Tibial nerve (tissue), 4 donors: ENCODE measurements around the gene BUB1. TPM values are rescaled to one million over a fixed set of nuclear protein-coding genes. Genes with fewer than 3 reads are reported as not detected.
"Not testable (repeated sequence)": the region's sequence is repeated elsewhere in the genome, so short reads cannot be mapped to it uniquely, and the experiment has no call there.

Source experiments
- DNase-seq, 2 donors: peaks; one replicate each; pipeline ENCODE4 v3.0.0-alpha.2; 2019; ENCODE audit warnings: low spot score in 2 of 2
- H3K27ac ChIP-seq, 4 donors: fragments of 200-600 bp; sonication (generic) in 3 of 4; one replicate each; pipeline ENCODE4 v1.5.1; 2017 to 2019; ENCODE audit warnings: mild to moderate bottlenecking in 1 of 4
- H3K27me3 ChIP-seq, 2 donors: fragments of 200-600 bp; sonication (generic) in 1 of 2; one replicate each; pipeline versions ENCODE4 v1.5.1 to v1.6.0; 2017 to 2019
- H3K36me3 ChIP-seq, 3 donors: fragments of 200-600 bp; sonication (generic); one replicate each; pipeline ENCODE4 v1.5.1; 2018 to 2019
- H3K4me1 ChIP-seq, 4 donors: fragments of 200-600 bp; sonication (generic) in 3 of 4; one replicate each; pipeline ENCODE4 v1.5.1; 2017 to 2019
- H3K4me3 ChIP-seq, 4 donors: fragments of 200-600 bp; sonication (generic) in 3 of 4; one replicate each; pipeline ENCODE4 v1.5.1; 2017 to 2019; ENCODE audit warnings: mild to moderate bottlenecking in 1 of 4, moderate library complexity in 1 of 4
- H3K9me3 ChIP-seq, 4 donors: fragments of 200-600 bp; sonication (generic) in 3 of 4; one replicate each; pipeline ENCODE4 v1.5.1; 2017 to 2019
- EP300 ChIP-seq, 2 donors: sonication (generic); formaldehyde crosslinking; IDR thresholded peaks; one replicate each; pipeline ENCODE4 v1.6.1; 2017; ENCODE audit warnings: antibody characterized with exemption in 2 of 2, mild to moderate bottlenecking in 1 of 2
- POLR2A ChIP-seq, 2 donors: fragments of 450-650 bp; IDR thresholded peaks; one replicate each; pipeline ENCODE4 v1.6.1; 2017; ENCODE audit warnings: antibody characterized with exemption in 2 of 2, mild to moderate bottlenecking in 2 of 2, moderate library complexity in 2 of 2
- WGBS, 2 donors: methylation state at CpG; one replicate each; pipeline ENCODE4 v1.1.5; 2018; 5-methylcytosine and 5-hydroxymethylcytosine counted together
- total RNA-seq, 4 donors: library from RNA; depleted of rRNA; stranded (reverse); fragments of >200 nt; gene quantifications; one replicate each; pipeline ENCODE4 v1.1.0, GENCODE V29; 2016
- TF ChIP-seq, protein P1 (sequence below), 5 experiments: fragments of 200-600 bp in 3 of 5; fragments of 450-650 bp in 2 of 5; sonication (generic) in 3 of 5; IDR thresholded peaks; one replicate each; pipeline ENCODE4 v1.5.1; 2016 to 2019; ENCODE audit warnings: antibody characterized with exemption in 5 of 5, mild to moderate bottlenecking in 3 of 5, moderate library complexity in 2 of 5

The BUB1 gene
- total RNA-seq, 4 donors from 2014 or later, result 0.42 to 1.8 (median 0.71) TPM

DNA sequence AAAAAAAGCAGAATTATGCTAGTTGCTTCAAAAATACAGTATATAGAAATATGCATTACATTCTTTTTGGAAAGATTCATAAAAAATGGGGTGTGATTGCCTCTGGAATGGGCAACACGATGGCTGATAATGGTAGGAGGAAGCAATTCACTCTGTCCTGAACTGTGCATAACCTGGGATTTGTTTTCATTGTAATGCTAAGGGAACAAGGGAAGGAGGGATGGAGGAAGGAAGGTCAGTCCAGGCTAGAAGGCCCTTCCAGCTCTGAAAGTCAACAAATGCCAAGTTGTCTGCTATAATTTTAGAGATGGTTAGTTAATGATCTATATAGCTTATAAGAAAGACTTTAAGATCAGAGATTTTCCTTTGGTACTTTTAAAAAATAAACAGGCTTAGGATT, 40.8 kb downstream of the BUB1 start:
- H3K4me1 ChIP-seq, result no peaks in the 10 kb centered on the region
- H3K4me3 ChIP-seq, result no peak overlapping the region
- H3K27me3 ChIP-seq, result no peaks in the 10 kb centered on the region
- no peaks in the 10 kb centered on the region for H3K36me3 ChIP-seq
- no peaks in the 10 kb centered on the region for H3K9me3 ChIP-seq
- H3K27ac ChIP-seq, result no peak overlapping the region
- no peak for DNase-seq
- 53 to 56% methylated on average over 1 of the region's 1 CpG for WGBS, 2 donors
- no peak for TF ChIP-seq POLR2A (IDR thresholded peaks at IDR 0.05)
- TF ChIP-seq EP300 (IDR thresholded peaks at IDR 0.05), result no peak
- TF ChIP-seq, protein P1, sequence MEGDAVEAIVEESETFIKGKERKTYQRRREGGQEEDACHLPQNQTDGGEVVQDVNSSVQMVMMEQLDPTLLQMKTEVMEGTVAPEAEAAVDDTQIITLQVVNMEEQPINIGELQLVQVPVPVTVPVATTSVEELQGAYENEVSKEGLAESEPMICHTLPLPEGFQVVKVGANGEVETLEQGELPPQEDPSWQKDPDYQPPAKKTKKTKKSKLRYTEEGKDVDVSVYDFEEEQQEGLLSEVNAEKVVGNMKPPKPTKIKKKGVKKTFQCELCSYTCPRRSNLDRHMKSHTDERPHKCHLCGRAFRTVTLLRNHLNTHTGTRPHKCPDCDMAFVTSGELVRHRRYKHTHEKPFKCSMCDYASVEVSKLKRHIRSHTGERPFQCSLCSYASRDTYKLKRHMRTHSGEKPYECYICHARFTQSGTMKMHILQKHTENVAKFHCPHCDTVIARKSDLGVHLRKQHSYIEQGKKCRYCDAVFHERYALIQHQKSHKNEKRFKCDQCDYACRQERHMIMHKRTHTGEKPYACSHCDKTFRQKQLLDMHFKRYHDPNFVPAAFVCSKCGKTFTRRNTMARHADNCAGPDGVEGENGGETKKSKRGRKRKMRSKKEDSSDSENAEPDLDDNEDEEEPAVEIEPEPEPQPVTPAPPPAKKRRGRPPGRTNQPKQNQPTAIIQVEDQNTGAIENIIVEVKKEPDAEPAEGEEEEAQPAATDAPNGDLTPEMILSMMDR (IDR thresholded peaks at IDR 0.05), result no peak

DNA sequence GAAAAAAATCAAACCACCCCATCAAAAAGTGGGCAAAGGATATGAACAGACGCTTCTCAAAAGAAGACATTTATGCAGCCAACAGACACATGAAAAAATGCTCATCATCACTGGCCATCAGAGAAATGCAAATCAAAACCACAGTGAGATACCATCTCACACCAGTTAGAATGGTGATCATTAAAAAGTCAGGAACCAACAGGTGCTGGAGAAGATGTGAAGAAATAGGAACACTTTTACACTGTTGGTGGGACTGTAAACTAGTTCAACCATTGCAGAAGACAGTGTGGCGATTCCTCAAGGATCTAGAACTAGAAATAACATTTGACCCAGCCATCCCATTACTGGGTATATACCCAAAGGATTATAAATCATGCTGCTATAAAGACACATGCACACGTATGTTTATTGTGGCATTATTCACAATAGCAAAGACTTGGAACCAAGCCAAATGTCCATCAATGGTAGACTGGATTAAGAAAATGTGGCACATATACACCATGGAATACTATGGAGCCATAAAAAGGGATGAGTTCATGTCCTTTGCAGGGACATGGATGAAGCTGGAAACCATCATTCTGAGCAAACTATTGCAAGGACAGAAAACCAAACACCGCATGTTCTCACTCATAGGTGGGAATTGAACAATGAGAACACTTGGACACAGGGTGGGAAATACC, 41.8 kb downstream of the BUB1 start:
- WGBS, 2 donors, result 92 to 98% methylated on average over 4 of the region's 4 CpGs
- H3K4me1 ChIP-seq, H3K27me3 ChIP-seq, H3K27ac ChIP-seq, DNase-seq, H3K9me3 ChIP-seq, H3K36me3 ChIP-seq, H3K4me3 ChIP-seq: not testable (repeated sequence)

DNA sequence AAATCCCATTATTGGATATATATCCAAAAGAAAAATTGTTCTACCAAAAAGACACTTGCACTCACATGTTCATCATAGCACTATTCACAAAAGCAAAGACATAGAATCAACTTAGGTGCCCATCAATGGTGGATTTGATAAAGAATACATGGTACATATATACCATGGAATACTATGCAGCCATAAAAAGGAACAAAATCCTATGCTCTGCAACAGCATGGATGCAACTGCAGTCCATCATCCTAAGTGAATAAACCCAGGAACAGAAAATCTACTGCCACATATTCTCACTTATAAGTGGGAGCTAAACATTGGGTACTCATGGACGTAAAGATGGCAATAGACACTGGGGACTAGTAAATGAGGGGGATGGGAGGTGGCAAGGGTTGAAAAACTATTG, 50.5 kb downstream of the BUB1 start:
- H3K27ac ChIP-seq, H3K36me3 ChIP-seq, H3K27me3 ChIP-seq, H3K9me3 ChIP-seq, H3K4me3 ChIP-seq, H3K4me1 ChIP-seq, DNase-seq: not testable (repeated sequence)
- WGBS, 2 donors, result 96 to 100% methylated on average over 1 of the region's 1 CpG

DNA sequence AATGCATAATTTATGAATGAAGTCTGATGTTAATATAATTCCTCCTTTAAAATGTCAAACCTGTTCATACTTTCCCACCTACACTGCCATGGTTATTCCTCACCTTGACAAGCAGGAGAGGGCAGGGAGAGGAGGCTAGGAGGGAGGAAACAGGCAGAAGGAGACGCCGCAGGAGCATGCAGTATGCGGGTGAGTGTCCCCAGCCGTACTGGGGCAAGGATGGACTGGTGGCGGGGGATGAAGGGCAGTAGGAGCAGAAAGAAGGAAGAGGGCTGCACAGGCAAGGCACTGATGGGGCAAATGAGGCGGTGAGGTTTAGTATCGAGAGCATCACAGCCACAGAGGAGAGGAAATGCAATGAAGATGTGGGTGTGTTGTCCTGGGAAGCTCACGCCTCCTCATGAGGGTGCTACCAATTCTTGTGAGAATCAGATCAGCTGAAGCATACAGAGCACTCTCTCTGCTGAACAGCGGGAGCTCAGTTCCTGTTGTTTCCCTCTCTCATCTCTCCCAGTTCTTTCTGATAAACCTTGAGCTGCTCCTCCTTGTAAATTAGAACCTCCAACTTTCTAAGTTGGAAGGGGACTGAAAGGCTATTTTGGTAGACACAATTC, 58.4 kb downstream of the BUB1 start:
- H3K9me3 ChIP-seq, H3K27ac ChIP-seq, H3K36me3 ChIP-seq, H3K4me1 ChIP-seq, H3K4me3 ChIP-seq, DNase-seq, H3K27me3 ChIP-seq: not testable (repeated sequence)
- 65 to 71% methylated on average over 1 to 2 of the region's 9 CpGs for WGBS, 2 donors

DNA sequence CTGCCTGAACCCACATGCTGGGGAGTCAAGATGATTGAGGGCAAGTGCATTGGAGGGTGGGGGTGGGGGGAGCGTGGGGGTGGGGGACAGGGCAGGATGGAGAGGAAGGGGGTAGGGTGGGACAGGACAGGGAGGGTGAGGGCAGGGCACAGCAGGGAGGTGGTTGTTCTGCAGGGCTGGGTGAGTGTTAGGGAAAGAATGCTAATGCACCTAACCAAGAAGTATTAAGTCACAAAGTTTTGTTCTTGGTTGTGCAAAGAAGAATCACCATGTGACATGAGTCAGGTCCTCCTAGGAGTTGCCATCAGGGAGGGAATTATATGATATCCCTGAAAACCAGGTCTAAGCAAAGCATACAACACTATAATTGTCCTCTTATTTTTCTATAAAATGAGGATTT, 63.9 kb downstream of the BUB1 start:
- H3K4me3 ChIP-seq, H3K27ac ChIP-seq, DNase-seq, H3K4me1 ChIP-seq, H3K27me3 ChIP-seq, H3K36me3 ChIP-seq, H3K9me3 ChIP-seq: not testable (repeated sequence)
- WGBS, 2 donors, result no CpG with 5 or more reads among the region's 1 CpG

DNA sequence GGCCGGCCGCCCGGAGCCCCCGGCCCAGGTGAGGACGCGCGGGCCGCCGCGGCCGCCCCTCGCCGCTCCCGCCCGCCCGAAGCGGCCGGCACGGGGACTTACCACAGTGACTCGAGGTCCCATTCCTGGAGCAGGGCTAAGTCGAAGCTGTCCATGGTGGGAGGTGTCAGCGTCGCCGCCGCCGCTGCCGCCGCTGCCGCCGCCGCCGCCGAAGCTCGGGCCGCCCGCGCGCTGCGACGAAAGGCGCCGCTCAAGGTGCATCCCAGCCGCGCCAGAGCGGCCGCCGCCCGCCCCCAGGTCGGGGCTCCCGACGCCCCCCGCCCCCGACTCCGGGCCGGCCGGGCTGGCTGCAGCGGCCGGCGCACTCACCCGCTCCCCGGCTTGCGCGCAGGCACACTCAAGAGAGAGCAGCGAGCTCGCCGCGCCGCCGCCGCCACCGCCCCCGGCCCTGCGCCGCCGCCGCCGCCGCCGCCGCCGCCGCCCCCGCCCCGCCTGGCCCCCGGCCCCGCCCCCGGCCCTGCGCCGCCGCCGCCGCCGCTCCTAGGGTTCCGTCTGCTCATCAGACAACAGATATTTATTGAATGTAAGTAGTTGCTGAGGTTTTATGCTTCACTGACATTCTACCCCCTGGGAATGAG, 67.1 kb downstream of the BUB1 start:
- not testable (repeated sequence) for H3K36me3 ChIP-seq, H3K27ac ChIP-seq, H3K4me1 ChIP-seq, H3K27me3 ChIP-seq, H3K9me3 ChIP-seq, DNase-seq
- no CpG with 5 or more reads among the region's 94 CpGs for WGBS, 2 donors
- peak overlapping the region in 1 of 4 donors; percentile 37 for H3K4me3 ChIP-seq

DNA sequence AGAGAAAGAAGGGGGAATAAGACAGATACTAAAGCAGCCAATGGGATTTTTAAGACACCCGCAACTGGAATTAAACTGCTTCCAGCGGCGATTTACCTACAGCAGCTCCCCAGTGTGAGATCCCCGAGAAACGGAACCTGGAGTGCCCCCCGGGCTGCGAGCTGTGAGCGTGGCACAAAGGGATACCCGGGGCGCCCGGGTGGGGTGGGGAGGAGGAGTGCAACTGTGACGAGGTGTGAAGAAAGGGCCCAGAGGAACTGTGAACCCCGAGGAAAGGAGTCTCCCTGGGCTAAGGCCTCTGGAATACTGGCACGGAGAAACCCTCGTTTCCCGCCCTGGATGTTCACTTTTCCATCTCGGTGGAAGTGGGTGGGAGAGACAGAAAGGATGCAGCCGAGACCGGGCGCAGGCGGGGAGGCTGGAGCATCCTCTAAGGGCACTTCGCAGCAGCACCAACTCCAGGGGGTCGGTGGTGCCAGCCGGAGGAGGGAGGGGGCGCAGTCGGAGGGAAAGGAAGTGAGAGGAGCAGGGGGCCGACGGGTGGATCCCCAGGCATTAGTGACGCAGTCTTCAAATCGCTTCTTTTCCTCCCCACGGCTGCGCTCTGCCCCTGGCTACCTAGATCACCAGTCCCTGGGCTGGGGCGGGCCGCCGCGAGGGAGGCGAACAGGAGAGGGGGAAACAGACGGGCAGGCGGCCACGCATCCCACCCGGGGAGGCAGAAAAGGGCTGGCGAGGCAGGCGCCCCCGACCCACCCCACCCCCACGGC, 67.8 kb downstream of the BUB1 start:
- H3K27me3 ChIP-seq, H3K27ac ChIP-seq, H3K4me1 ChIP-seq, H3K36me3 ChIP-seq, H3K9me3 ChIP-seq, DNase-seq: not testable (repeated sequence)
- WGBS, 2 donors, result 0% methylated on average over 3 of the region's 45 CpGs
- H3K4me3 ChIP-seq, result peak overlapping the region in 1 of 4 donors; percentile 37

DNA sequence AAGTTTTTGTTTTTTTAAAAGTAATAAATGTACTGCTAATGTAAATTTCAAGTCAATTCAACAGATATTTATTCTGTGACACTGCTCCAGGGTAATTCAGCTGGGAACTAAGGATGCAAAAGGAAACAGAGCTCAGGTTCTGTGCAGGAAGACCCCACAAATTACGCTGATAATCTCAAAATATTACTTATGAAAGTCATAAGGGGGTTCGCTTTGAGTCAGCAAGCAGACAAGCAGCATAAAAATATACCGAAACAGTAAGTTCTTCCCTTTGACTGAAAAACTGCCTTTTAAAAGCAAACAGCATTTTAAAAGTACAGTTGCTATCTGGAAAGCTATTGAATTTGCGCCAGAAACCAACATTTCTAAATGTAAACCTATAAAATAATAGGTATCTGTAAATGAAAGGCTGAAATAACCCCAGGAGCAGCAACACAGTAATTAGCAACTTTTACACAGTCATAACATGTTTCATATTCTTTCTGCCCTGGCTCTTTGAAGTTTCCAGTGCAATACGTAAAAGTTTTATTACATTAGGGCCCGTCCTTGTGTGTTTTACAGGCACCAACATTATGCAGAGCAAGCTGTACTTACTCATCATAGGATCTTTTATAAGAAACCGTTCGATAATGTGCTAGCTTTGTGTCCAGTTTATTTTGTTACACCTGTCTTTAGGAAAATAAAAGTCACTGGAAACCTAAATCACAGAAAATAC, 68.9 kb downstream of the BUB1 start:
- not testable (repeated sequence) for DNase-seq, H3K9me3 ChIP-seq, H3K27ac ChIP-seq, H3K27me3 ChIP-seq, H3K4me3 ChIP-seq, H3K4me1 ChIP-seq, H3K36me3 ChIP-seq
- no CpG with 5 or more reads among the region's 8 CpGs for WGBS, 2 donors

DNA sequence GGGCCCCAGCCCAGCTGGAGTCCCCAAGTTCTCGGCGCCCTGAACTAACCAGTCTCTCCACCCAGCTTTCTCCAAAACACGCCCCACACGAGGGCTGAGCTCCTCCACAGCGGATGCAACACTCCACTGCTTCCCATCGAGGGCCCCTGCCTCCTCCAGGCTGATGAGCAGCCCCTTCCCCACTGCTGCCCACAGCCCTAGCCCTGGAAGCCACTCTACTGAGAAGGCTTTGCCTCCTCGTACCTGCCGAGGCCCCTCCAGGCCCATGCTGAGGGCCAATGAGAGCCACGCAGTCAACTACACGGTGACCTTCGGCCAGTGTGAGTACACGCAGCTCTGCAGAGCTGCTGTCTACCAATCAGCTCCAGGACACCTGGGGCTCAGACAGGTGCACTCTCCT, 72.8 kb downstream of the BUB1 start:
- H3K27me3 ChIP-seq, DNase-seq, H3K36me3 ChIP-seq, H3K9me3 ChIP-seq, H3K4me1 ChIP-seq, H3K4me3 ChIP-seq, H3K27ac ChIP-seq: not testable (repeated sequence)
- 73 to 86% methylated on average over 5 to 6 of the region's 12 CpGs for WGBS, 2 donors

DNA sequence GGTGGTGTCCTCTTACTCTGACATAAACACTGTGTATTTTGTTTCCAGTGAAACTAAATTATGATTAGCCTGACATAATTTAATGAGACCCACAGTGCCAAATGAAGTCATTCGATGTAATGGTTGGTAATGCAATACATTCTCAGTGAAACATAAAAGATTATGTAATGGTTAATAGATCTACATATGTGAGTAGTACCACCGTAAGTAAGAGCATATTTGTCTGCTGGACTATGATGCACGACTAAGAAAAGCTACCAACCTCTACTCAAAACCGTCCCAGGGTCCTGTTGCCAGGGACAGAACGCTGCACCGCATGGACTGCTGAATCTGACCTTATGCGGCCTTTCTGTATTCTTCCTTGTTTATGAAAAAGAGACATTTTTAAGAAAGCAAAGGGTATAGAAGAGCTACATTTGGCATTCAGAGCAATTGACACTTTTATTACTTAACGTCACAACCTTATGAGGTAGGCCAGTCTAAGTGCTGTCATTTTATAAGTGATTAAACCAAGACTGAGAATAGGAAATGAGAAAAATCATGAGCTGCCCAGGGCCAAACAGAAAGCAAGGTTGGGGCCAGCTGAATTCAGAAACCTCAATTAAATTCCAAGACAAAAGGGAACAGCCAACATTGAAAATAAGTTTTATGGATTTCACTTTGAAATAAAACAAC, 73.8 kb downstream of the BUB1 start:
- H3K36me3 ChIP-seq, result not testable (repeated sequence)
- WGBS, 2 donors, result 80% methylated on average over 1 of the region's 8 CpGs; no CpG with 5 or more reads in 1 of the 2 donors

DNA sequence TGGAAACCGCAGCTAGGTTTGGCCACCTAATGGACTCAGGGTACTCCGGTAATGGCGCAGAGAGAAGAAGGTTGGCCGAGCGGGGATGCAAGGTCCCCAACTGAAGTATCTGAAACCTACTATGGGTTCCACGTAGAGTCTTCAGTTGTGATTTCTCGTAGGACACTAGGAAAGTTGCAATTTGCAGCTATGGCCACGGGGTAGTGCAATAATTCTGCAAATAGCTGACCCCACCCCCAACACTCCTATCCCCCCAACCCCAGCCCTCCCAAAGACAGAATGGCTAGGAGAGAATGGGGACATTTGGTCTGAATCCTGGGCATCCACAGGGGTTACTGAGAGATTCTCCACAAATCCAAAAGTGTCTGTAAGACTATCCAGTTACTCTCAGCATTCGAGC, 75.7 kb downstream of the BUB1 start:
- not testable (repeated sequence) for H3K27me3 ChIP-seq, DNase-seq, H3K9me3 ChIP-seq, H3K27ac ChIP-seq, H3K4me1 ChIP-seq, H3K36me3 ChIP-seq, H3K4me3 ChIP-seq
- WGBS, 2 donors, result 94% methylated on average over 5 of the region's 9 CpGs; no CpG with 5 or more reads in 1 of the 2 donors

More for the DNA sequence above, 73.8 kb downstream of the BUB1 start:
- not testable (repeated sequence) for H3K9me3 ChIP-seq, H3K27me3 ChIP-seq, H3K27ac ChIP-seq, DNase-seq, H3K4me1 ChIP-seq, H3K4me3 ChIP-seq
